IMR-90 (cell line): Measurements from ENCODE around the gene POLR2F. TPM values are rescaled to one million over a fixed set of nuclear protein-coding genes. Genes with fewer than 3 reads are reported as not detected.
"Not testable (repeated sequence)": the region's sequence is repeated elsewhere in the genome, so short reads cannot be mapped to it uniquely, and the experiment has no call there.

Source experiments
- ATAC-seq: fragments of 200-7000 bp; cut with Tn5 transposase; 2 replicates; pipeline ENCODE4 v1.9.1; 2020; ENCODE audit warnings: low read depth, mild to moderate bottlenecking, moderate library complexity
- BruUV-seq: library from RNA; stranded (reverse); fragments of 400-500 nt; replicated peaks from 2 replicates; lab custom pipeline; 2021; lab: Mats Ljungman, UMichigan
- CTCF ChIA-PET: fragments of 300-600 bp; formaldehyde crosslinking; extraction: SDS; loops from one replicate; lab custom pipeline; 2021; ENCODE audit warnings: antibody characterized with exemption; lab: Yijun Ruan, JAX
- POLR2A ChIA-PET: fragments of 300-600 bp; sonication (Branson Sonifier 250); formaldehyde crosslinking; loops from one replicate; lab custom pipeline; 2022; ENCODE audit warnings: antibody characterized with exemption; ENCODE audit not compliant: unreplicated experiment; lab: Charles Lee
- DNase-seq: peaks from one replicate; pipeline ENCODE4 v3.0.0; 2013
- H2AFZ ChIP-seq: replicated peaks from 2 replicates; pipeline ENCODE3; 2013; ENCODE audit warnings: low read length, mild to moderate bottlenecking; ENCODE audit not compliant: poor library complexity
- H2AK5ac ChIP-seq: 2 replicates; pipeline ENCODE4 v1.6.1; 2013; ENCODE audit warnings: low read depth, low read length, inconsistent platforms
- H2AK9ac ChIP-seq: replicated peaks from 2 replicates; pipeline ENCODE3; 2013; ENCODE audit warnings: mild to moderate bottlenecking, low read depth, low read length, moderate library complexity; ENCODE audit not compliant: poor library complexity
- H2BK120ac ChIP-seq: 2 replicates; pipeline ENCODE4 v1.6.1; 2013; ENCODE audit warnings: low read depth, low read length, inconsistent platforms
- H2BK15ac ChIP-seq: 3 replicates; pipeline ENCODE4 v1.6.1; 2013; ENCODE audit warnings: low read depth, low read length, inconsistent platforms
- H2BK20ac ChIP-seq: 2 replicates; pipeline ENCODE4 v1.6.1; 2013; ENCODE audit warnings: low read depth, mild to moderate bottlenecking, inconsistent platforms, low read length, moderate library complexity
- H2BK5ac ChIP-seq: 2 replicates; pipeline ENCODE4 v1.6.1; 2013; ENCODE audit warnings: mild to moderate bottlenecking, low read depth, low read length, inconsistent platforms; ENCODE audit not compliant: poor library complexity, severe bottlenecking
- H3K14ac ChIP-seq: replicated peaks from 2 replicates; pipeline ENCODE4 v1.6.1; 2013; ENCODE audit warnings: low read depth, low read length, inconsistent platforms
- H3K18ac ChIP-seq: 2 replicates; pipeline ENCODE4 v1.6.1; 2013; ENCODE audit warnings: low read depth, low read length, control low read depth
- H3K23ac ChIP-seq: 2 replicates; pipeline ENCODE4 v1.6.1; 2013; ENCODE audit warnings: low read depth, low read length, inconsistent platforms
- H3K27ac ChIP-seq: 2 replicates; pipeline ENCODE4 v1.5.1; 2013; ENCODE audit warnings: mild to moderate bottlenecking, control low read depth, low read length; ENCODE audit not compliant: insufficient read depth
- H3K27me3 ChIP-seq: 2 replicates; pipeline ENCODE4 v1.6.1; 2013; ENCODE audit warnings: low read length; ENCODE audit not compliant: control insufficient read depth, insufficient read depth
- H3K36me3 ChIP-seq: 2 replicates; pipeline ENCODE4 v1.6.1; 2013; ENCODE audit warnings: low read length, mixed read lengths; ENCODE audit not compliant: control insufficient read depth, insufficient read depth
- H3K4ac ChIP-seq: 2 replicates; pipeline ENCODE4 v1.6.1; 2013; ENCODE audit warnings: low read depth, low read length, inconsistent platforms
- H3K4me1 ChIP-seq: 2 replicates; pipeline ENCODE4 v1.6.1; 2013; ENCODE audit warnings: low read length, mixed read lengths; ENCODE audit not compliant: control insufficient read depth, insufficient read depth
- H3K4me2 ChIP-seq: 2 replicates; pipeline ENCODE4 v1.6.1; 2013; ENCODE audit warnings: low read depth, mild to moderate bottlenecking, control low read depth, low read length, moderate library complexity
- H3K4me3 ChIP-seq: 2 replicates; pipeline ENCODE4 v1.5.1; 2013; ENCODE audit warnings: low read depth, mild to moderate bottlenecking, control low read depth, low read length, moderate library complexity; ENCODE audit not compliant: insufficient read depth
- H3K56ac ChIP-seq: 2 replicates; pipeline ENCODE4 v1.6.1; 2013; ENCODE audit warnings: low read length, inconsistent platforms; ENCODE audit not compliant: insufficient read depth; ENCODE audit errors: extremely low read depth
- H3K79me1 ChIP-seq, 2 experiments: 2 replicates each; pipeline ENCODE4 v1.6.1; 2013; ENCODE audit warnings: low read length in 2 of 2, inconsistent platforms in 1 of 2, low read depth in 1 of 2
- H3K9ac ChIP-seq: 2 replicates; pipeline ENCODE4 v1.6.1; 2013; ENCODE audit warnings: low read depth, low read length, control low read depth
- H3K9me1 ChIP-seq: 2 replicates; pipeline ENCODE4 v1.6.1; 2013; ENCODE audit warnings: low read length, inconsistent platforms; ENCODE audit not compliant: insufficient read depth
- H3K9me3 ChIP-seq: 2 replicates; pipeline ENCODE4 v1.6.1; 2013; ENCODE audit warnings: low read length; ENCODE audit not compliant: control insufficient read depth, insufficient read depth
- H4K20me1 ChIP-seq: 2 replicates; pipeline ENCODE4 v1.6.1; 2013; ENCODE audit warnings: low read length, inconsistent platforms; ENCODE audit not compliant: insufficient read depth
- H4K5ac ChIP-seq: 2 replicates; pipeline ENCODE4 v1.6.1; 2013; ENCODE audit warnings: mild to moderate bottlenecking, low read depth, low read length, control low read depth
- H4K8ac ChIP-seq, 2 experiments: 2 replicates each; pipeline ENCODE4 v1.6.1; 2013; ENCODE audit warnings: low read depth in 2 of 2, low read length in 2 of 2, control low read depth in 1 of 2, inconsistent platforms in 1 of 2
- H4K91ac ChIP-seq: 2 replicates; pipeline ENCODE4 v1.6.1; 2013; ENCODE audit warnings: low read depth, low read length, inconsistent platforms; ENCODE audit not compliant: insufficient read depth
- WGBS, 2 experiments: methylation state at CpG; one replicate each; pipeline versions ENCODE4 v1.1.5 to v1.1.7; 2013; ENCODE audit warnings: missing lambda C conversion rate in 2 of 2; ENCODE audit not compliant: insufficient read length in 1 of 2; ENCODE audit errors: extremely low coverage in 2 of 2; 5-methylcytosine and 5-hydroxymethylcytosine counted together
- dilution Hi-C: fragments of 300-500 bp; cut with HindIII; formaldehyde crosslinking; loops from one replicate; pipeline ENCODE4 v1.14.3; 2018; ENCODE audit warnings: low sequenced_read_pairs; ENCODE audit not compliant: unreplicated experiment
- in situ Hi-C: fragments of 300-500 bp; cut with MboI; formaldehyde crosslinking; loops from 3 replicates; pipeline ENCODE4 v1.14.3; 2019; ENCODE audit warnings: low sequenced_read_pairs, inconsistent platforms, mixed read lengths
- intact Hi-C: fragments of 100-400 bp; cut with micrococcal nuclease; formaldehyde crosslinking; loops from 2 replicates; pipeline ENCODE4 v1.10.0; 2022
- polyA plus RNA-seq, 3 experiments: library from polyadenylated mRNA; depleted of rRNA; stranded (reverse); fragments of >200 nt; gene quantifications; 2 replicates each; pipeline ENCODE4 v1.2.3, GENCODE V29; 2012; ENCODE audit warnings: low replicate concordance in 1 of 3
- total RNA-seq: library from RNA; depleted of rRNA; stranded (reverse); fragments of >200 nt; gene quantifications from 2 replicates; pipeline ENCODE4 v1.2.3, GENCODE V29; 2012

POLR2F gene
- total and polyA plus RNA-seq, 2 of the 4 experiments (the other 2 are of a cell fraction), result 26.0 to 147 TPM

GRCh38 chr22:37955825-37956397 lies 2.4 kb downstream of the POLR2F start:
- H3K4ac ChIP-seq, intact Hi-C loops, H2AFZ ChIP-seq, CTCF ChIA-PET, H2BK15ac ChIP-seq, dilution Hi-C loops, H3K27me3 ChIP-seq, H3K9me3 ChIP-seq, ATAC-seq, POLR2A ChIA-PET, H2AK5ac ChIP-seq, H2BK5ac ChIP-seq, H3K23ac ChIP-seq, H3K14ac ChIP-seq, in situ Hi-C loops, H4K5ac ChIP-seq, H3K9ac ChIP-seq, H4K20me1 ChIP-seq, H2BK120ac ChIP-seq, H2AK9ac ChIP-seq, BruUV-seq, H3K27ac ChIP-seq, H4K91ac ChIP-seq, H4K8ac ChIP-seq, H3K18ac ChIP-seq, H3K4me1 ChIP-seq, H3K4me2 ChIP-seq, DNase-seq, H3K9me1 ChIP-seq, H2BK20ac ChIP-seq, H3K56ac ChIP-seq, H3K4me3 ChIP-seq: not testable (repeated sequence)
- WGBS, 2 experiments, result no CpG with 5 or more reads among the region's 15 CpGs
- peaks cover 22 to 37% of the 10 kb centered on the region in 2 experiments for H3K79me1 ChIP-seq
- peaks cover 33% of the 10 kb centered on the region for H3K36me3 ChIP-seq
